Effector CD4-positive, alpha-beta T cell (primary cell): ENCODE data around the gene RNF115.

Experiments
- DNase-seq: peaks from one replicate; pipeline ENCODE4 v3.0.0-alpha.2; 2020

The RNF115 gene

DNA sequence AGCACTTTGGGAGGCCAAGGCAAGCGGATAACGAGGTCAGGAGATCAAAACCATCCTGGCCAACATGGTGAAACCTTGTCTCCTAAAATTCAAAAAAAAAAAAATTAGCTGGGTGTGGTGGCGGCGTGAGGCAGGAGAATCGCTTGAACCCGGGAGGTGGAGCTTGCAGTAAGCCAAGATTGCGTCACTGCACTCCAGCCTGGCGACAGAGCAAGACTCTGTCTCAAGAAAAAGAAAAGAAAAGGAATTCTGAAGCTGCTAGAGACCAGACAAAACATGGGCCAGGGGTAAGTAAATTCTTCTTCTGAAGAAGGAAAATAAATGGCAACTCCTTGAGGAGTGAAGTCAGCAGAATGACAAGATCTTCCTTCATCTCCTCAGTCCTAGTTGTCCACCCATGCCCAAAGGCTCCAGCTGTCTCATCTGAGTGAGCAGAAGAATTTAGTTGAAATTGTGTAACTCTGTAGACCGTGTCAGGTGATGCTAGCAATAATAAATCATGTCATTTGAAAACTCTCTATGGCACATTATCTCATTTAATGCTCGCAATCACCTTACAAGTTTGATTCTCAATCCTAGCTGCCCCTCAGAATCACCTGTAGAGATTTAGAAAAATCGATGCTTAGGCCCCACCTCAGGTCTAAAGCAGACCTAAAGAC lies 131.0 kb downstream of the RNF115 start:
- DNase-seq, result no peak

DNA sequence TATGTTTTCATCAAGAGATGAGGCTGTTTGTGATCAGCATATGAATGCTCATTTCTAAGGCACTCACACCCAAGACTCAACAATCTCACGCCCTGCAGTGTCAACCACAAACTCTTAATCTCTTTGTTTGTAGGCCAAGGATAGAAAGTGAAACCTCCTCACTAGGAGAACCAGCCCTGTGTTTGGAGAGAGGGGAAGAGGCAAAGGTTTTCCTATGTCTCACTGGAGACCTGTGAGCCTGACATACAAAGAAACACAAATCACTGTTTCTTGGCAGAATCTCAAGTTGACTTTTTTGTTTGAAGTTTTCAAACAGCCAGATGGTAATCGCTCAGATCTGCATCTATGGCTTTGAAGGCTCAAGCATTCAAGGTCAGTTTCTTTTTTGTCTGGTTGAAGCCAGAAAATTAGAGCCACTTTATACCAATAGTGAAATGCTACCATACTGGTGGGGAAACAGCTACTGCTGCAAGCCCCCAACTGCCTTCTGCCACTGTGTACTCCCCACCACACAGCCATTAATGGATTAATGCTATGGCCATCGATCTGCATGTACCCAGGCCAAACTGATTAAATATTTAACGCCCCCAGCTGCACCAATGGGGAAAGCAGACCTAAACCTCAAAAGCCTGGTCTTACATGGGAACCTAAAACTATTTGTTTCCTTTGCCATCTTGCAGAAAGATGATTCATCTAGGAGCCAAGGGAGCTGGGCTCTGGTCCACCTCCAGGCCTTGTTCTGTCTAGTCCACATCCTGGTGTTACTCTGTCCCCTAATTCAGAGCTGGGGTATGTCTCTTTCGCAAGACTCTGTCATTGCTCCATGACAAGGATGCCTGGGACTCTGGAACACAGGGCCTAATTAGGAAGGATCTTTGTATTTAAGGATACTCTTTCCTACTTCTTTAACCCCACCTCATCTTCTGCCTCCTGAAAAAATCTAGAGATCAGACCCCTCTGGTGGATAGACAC lies 133.0 kb downstream of the RNF115 start:
- no peak for DNase-seq

DNA sequence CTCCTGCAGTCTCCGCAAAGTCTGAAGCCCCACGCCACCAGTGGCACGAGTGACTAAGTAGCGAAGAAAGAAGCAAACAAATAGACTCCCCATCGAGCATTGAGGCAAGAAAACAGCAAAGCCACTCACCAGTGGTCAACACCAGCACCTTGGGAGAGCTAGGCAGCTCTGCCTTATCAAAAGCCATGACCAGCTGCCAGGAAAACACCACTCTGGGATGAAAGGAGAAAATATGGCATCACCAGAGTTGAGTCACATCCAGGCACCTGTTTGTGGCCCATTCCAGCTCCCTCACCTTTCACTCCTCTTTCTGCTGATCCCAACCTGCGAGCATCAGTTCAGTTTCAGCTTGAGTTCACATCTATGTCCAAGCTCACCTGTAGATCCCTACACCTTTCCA lies 134.0 kb downstream of the RNF115 start:
- no peak for DNase-seq

DNA sequence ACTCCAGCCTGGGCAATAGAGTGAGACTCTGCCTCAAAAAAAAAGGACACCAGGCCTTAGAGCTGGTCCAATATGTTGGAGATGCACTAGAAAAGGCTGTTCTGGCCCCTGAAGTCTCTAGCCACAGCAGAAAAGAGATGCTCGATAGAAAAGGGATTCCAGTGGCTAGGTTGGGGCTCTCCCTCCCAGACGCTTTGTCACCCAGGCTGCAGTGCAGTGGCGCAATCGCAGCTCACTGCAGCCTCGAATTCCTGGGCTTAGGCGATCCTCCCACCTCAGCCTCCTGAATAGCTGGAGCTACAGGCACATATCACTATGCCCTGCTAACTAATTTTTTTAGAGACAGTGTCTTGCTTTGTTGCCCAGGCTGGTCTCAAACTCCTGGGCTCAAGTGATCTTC lies 135.0 kb downstream of the RNF115 start:
- DNase-seq, result no peak
